Ascending aorta (tissue), 2 donors: ENCODE data around the gene ADA. TPM values are rescaled to one million over a fixed set of nuclear protein-coding genes. Genes with fewer than 3 reads are reported as not detected.

Experiments
- DNase-seq, 2 donors: peaks; one replicate each; pipeline ENCODE4 v3.0.0-alpha.2; 2019; ENCODE audit warnings: low spot score in 2 of 2
- H3K27ac ChIP-seq, 2 donors: fragments of 200-600 bp; sonication (generic); one replicate each; pipeline ENCODE4 v1.5.1; 2016 to 2017; ENCODE audit warnings: mild to moderate bottlenecking in 1 of 2
- H3K27me3 ChIP-seq: fragments of 200-600 bp; sonication (generic); one replicate; pipeline ENCODE4 v1.5.1; 2017
- H3K36me3 ChIP-seq, 2 donors: fragments of 200-600 bp; sonication (generic); one replicate each; pipeline ENCODE4 v1.5.1; 2016
- H3K4me1 ChIP-seq, 2 donors: fragments of 200-600 bp; sonication (generic); one replicate each; pipeline ENCODE4 v1.5.1; 2016 to 2017; ENCODE audit warnings: mild to moderate bottlenecking in 1 of 2
- H3K4me3 ChIP-seq, 2 donors: fragments of 200-600 bp; sonication (generic); one replicate each; pipeline ENCODE4 v1.5.1; 2016 to 2017; ENCODE audit warnings: mild to moderate bottlenecking in 1 of 2
- H3K9me3 ChIP-seq, 2 donors: fragments of 200-600 bp; sonication (generic); one replicate each; pipeline ENCODE4 v1.5.1; 2016
- CTCF ChIP-seq, 3 experiments: fragments of 200-600 bp in 2 of 3; fragments of 450-650 bp in 1 of 3; sonication (generic) in 2 of 3; IDR thresholded peaks; one replicate each; pipeline ENCODE4 v1.5.1; 2016 to 2019; ENCODE audit warnings: antibody characterized with exemption in 3 of 3, mild to moderate bottlenecking in 1 of 3, moderate library complexity in 1 of 3
- intact Hi-C: fragments of 100-400 bp; cut with DNase I; formaldehyde crosslinking; loops from one replicate; pipeline ENCODE4 v1.15.1; 2023
- total RNA-seq: library from RNA; depleted of rRNA; stranded (reverse); fragments of >200 nt; gene quantifications from one replicate; pipeline ENCODE4 v1.1.0, GENCODE V29; 2016

The ADA gene
- total RNA-seq, 1 donor from 2014 or later, result 0.75 TPM

DNA sequence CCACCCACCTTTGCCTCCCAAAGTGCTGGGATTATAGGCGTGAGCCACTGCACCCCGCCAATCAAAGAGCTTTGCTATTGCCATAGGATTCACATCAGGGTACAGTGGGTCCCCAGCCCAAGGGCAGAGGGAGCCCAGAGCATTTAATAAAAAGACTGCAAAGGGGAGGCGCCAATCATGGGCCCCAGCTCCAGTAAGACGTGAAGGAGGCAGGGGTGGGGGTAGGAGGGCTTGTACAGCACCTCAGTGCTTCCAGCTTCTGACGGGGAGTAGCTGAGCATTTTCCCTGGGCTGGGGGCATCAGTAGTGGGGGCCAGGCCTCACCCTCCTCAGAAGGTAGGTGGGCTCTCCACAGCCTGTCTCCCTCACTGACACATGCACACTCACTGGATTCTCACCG lies 1.5 kb downstream of the ADA start:
- no peaks in the 10 kb centered on the region for H3K9me3 ChIP-seq
- no peaks in the 10 kb centered on the region for H3K27me3 ChIP-seq
- no peak for DNase-seq
- no peak for TF ChIP-seq CTCF (IDR thresholded peaks at IDR 0.05)
- H3K4me1 ChIP-seq, result peaks cover 2 to 6% of the 10 kb centered on the region in 2 donors
- no peak overlapping the region for H3K4me3 ChIP-seq
- no peak overlapping the region for H3K27ac ChIP-seq
- intact Hi-C loops, result no loop called here
- no peaks in the 10 kb centered on the region for H3K36me3 ChIP-seq

GRCh38 chr20:44649126-44649525 lies 2.4 kb downstream of the ADA start:
- no peaks in the 10 kb centered on the region for H3K36me3 ChIP-seq
- peaks cover 2 to 6% of the 10 kb centered on the region in 2 donors for H3K4me1 ChIP-seq
- H3K27ac ChIP-seq, result no peak overlapping the region
- TF ChIP-seq CTCF (IDR thresholded peaks at IDR 0.05), result no peak
- H3K9me3 ChIP-seq, result no peaks in the 10 kb centered on the region
- no peak for DNase-seq
- intact Hi-C loops, result no loop called here
- no peak overlapping the region for H3K4me3 ChIP-seq
- no peaks in the 10 kb centered on the region for H3K27me3 ChIP-seq

DNA sequence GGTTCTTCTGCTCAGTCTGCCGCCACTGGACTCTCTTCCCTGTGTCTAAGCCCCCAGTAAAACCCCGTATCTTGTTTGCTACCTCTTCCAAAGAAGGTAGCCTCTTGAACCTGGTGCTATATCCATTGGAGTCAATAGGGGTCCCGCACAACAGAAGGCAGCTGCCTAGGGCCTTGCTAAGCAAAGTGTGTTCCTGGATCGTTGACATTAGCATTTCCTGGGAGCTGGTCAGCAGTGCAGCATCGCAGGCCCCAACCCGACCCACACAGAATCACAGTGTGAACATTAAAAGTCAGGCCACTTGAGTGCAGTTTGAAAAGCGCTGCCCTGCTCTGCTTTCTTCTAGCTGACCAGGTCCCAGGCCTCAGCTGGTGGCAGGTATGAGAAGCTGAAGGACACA lies 2.9 kb downstream of the ADA start:
- no peak overlapping the region for H3K27ac ChIP-seq
- H3K4me3 ChIP-seq, result no peak overlapping the region
- peaks cover 2 to 6% of the 10 kb centered on the region in 2 donors for H3K4me1 ChIP-seq
- H3K9me3 ChIP-seq, result no peaks in the 10 kb centered on the region
- no peak for TF ChIP-seq CTCF (IDR thresholded peaks at IDR 0.05)
- H3K36me3 ChIP-seq, result no peaks in the 10 kb centered on the region
- no peaks in the 10 kb centered on the region for H3K27me3 ChIP-seq
- intact Hi-C loops, result no loop called here
- DNase-seq, result no peak

DNA sequence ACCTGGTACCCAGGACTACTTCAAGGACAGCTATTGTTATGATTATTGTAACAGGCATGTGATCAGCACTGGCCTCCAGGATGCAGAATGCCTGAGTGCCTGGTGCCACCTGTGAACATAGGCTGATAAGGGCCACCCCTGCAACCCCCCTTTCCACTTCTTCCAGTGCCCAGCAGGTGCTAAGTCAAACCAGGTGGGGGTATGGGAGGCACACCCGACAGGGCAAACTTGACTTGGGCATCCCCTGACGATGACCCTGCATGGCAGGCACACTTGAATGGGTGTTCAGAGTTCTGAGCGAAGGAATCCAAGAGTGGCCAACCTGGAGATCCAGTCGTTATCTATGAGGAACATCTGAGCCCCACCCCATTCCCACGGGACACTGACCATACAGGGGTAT lies 3.4 kb downstream of the ADA start:
- intact Hi-C loops, result no loop called here
- no peak overlapping the region for H3K4me3 ChIP-seq
- no peaks in the 10 kb centered on the region for H3K27me3 ChIP-seq
- no peaks in the 10 kb centered on the region for H3K9me3 ChIP-seq
- no peak overlapping the region for H3K27ac ChIP-seq
- no peaks in the 10 kb centered on the region for H3K36me3 ChIP-seq
- peaks cover 2 to 6% of the 10 kb centered on the region in 2 donors for H3K4me1 ChIP-seq
- DNase-seq, result no peak
- TF ChIP-seq CTCF (IDR thresholded peaks at IDR 0.05), result no peak

GRCh38 chr20:44646641-44647274 lies 4.7 kb downstream of the ADA start:
- intact Hi-C loops, result no loop called here
- no peak for DNase-seq
- Histone ChIP-seq H3K4me1 (peaks cover 6 to 11% of the 10 kb centered on the region in 2 donors), H3K27me3 (no peaks in the 10 kb centered on the region), H3K9me3 (no peaks in the 10 kb centered on the region), H3K4me3 (no peak overlapping the region), H3K27ac (no peak overlapping the region), H3K36me3 (no peaks in the 10 kb centered on the region)
- no peak for TF ChIP-seq CTCF (IDR thresholded peaks at IDR 0.05)
